Hematopoietic multipotent progenitor cell treated with erythropoietin and hydrocortisone succinate and interleukin-3 and kit ligand, for 8 days (in vitro differentiated cells): ENCODE results near the gene GHRL.
"Not testable (repeated sequence)": the region's sequence is repeated elsewhere in the genome, so short reads cannot be mapped to it uniquely, and the experiment has no call there.

Experiments
- DNase-seq: peaks from one replicate; pipeline ENCODE4 v3.0.0-alpha.2; 2015

GHRL gene

GRCh38 chr3:10272476-10272875, 20.3 kb downstream of the GHRL start:
- DNase-seq: not testable (repeated sequence)

GRCh38 chr3:10269443-10269842, 23.3 kb downstream of the GHRL start:
- no peak for DNase-seq

- no peak for DNase-seq
Observed at GRCh38 chr3:10268930-10269329, 23.8 kb downstream of the GHRL start.

- DNase-seq: no peak
Observed at GRCh38 chr3:10268116-10268515, 24.6 kb downstream of the GHRL start.

- DNase-seq: not testable (repeated sequence)
Observed at GRCh38 chr3:10266936-10267335, 25.8 kb downstream of the GHRL start.

- DNase-seq: no peak
Observed at GRCh38 chr3:10265833-10266232, 26.9 kb downstream of the GHRL start.

- peak; percentile 58 for DNase-seq
Observed at GRCh38 chr3:10263646-10264363, 28.9 kb downstream of the GHRL start.

GRCh38 chr3:10262027-10262426, 30.7 kb downstream of the GHRL start:
- DNase-seq: no peak

GRCh38 chr3:10260211-10260701, 32.5 kb downstream of the GHRL start:
- DNase-seq: no peak

- DNase-seq: no peak
Observed at GRCh38 chr3:10259798-10260197, 32.9 kb downstream of the GHRL start.

- DNase-seq: no peak
Observed at GRCh38 chr3:10259036-10259435, 33.7 kb downstream of the GHRL start.

GRCh38 chr3:10255835-10256234, 36.9 kb downstream of the GHRL start:
- no peak for DNase-seq

- DNase-seq: no peak
Observed at GRCh38 chr3:10253731-10254130, 39.0 kb downstream of the GHRL start.

GRCh38 chr3:10251006-10251405, 41.7 kb downstream of the GHRL start:
- DNase-seq: no peak

GRCh38 chr3:10249833-10250232, 42.9 kb downstream of the GHRL start:
- no peak for DNase-seq

- peak; percentile 61 for DNase-seq
Observed at GRCh38 chr3:10248984-10249748, 43.6 kb downstream of the GHRL start.

- peak; percentile 99 for DNase-seq
Observed at GRCh38 chr3:10248184-10248983, 44.4 kb downstream of the GHRL start, which contains the start of gene TATDN2. Gene TATDN2, plus strand, starts transcription at chr3:10248459. Its CDS starts 742 bp downstream, at chr3:10249201.

GRCh38 chr3:10247679-10248183, 45.0 kb downstream of the GHRL start:
- no peak for DNase-seq

- no peak for DNase-seq
Observed at GRCh38 chr3:10245081-10245712, 47.5 kb downstream of the GHRL start.

GRCh38 chr3:10244009-10244408, 48.7 kb downstream of the GHRL start:
- DNase-seq: no peak

- DNase-seq: peak; percentile 73
Observed at GRCh38 chr3:10242182-10243065, 50.3 kb downstream of the GHRL start.
